Ishikawa (cell line): ENCODE results near the gene RGL1.

Experiments used
- CEBPB ChIP-seq: IDR thresholded peaks from 2 replicates; pipeline ENCODE4 v1.6.1; 2012
- CREB1 ChIP-seq: IDR thresholded peaks from 2 replicates; pipeline ENCODE4 v1.6.1; 2012; ENCODE audit warnings: low read depth
- EP300 ChIP-seq: IDR thresholded peaks from 2 replicates; pipeline ENCODE4 v1.6.1; 2012; ENCODE audit warnings: borderline replicate concordance
- FOXM1 ChIP-seq: IDR thresholded peaks from 2 replicates; pipeline ENCODE4 v1.6.1; 2012; ENCODE audit warnings: low read depth, borderline replicate concordance
- NFIC ChIP-seq: IDR thresholded peaks from 2 replicates; pipeline ENCODE4 v1.6.1; 2012
- RAD21 ChIP-seq: IDR thresholded peaks from 2 replicates; pipeline ENCODE4 v1.6.1; 2012; ENCODE audit warnings: low read depth
- TAF1 ChIP-seq: IDR thresholded peaks from 2 replicates; pipeline ENCODE4 v1.6.1; 2012; ENCODE audit warnings: low read depth, mild to moderate bottlenecking
- TEAD4 ChIP-seq: IDR thresholded peaks from 2 replicates; pipeline ENCODE4 v1.6.1; 2012
- TF ChIP-seq, protein P1 (sequence below): IDR thresholded peaks from 2 replicates; pipeline ENCODE4 v1.6.1; 2012
- TF ChIP-seq, protein P2 (sequence below): IDR thresholded peaks from 2 replicates; pipeline ENCODE4 v1.6.1; 2012; ENCODE audit warnings: low read depth, mild to moderate bottlenecking
- TF ChIP-seq, protein P3 (sequence below): IDR thresholded peaks from 2 replicates; pipeline ENCODE4 v1.6.1; 2012

DNA sequence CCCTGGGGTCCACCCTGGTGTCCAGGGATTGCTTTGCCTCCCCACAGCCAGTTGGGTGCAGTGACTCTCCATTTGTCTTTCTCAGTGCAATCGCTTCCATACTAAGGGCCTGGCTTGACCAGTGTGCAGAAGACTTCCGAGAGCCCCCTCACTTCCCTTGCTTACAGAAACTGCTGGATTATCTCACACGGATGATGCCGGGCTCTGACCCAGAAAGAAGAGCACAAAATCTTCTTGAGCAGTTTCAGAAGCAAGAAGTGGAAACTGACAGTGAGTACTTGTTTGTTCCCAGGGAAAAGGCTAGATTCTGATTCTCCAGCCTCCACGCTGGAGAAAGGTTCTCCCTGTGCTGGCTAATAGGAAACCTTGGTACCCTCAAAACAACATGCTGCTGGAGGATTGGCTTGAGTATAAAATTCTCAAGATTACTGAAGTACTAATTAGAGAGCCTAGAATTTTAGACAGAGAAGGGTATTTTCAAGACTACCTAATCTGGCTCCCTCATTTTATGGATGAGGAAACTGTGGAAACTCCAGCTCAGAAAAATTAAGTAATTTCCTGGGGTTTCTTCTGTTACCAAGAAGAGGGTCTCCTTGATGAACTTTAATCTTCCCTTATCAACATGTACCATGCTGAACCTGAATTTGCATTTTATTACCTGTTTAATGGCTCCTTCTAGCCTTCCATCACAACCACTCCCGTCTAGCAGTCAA lies 75.8 kb downstream of the RGL1 start:
- TF ChIP-seq, protein P1, sequence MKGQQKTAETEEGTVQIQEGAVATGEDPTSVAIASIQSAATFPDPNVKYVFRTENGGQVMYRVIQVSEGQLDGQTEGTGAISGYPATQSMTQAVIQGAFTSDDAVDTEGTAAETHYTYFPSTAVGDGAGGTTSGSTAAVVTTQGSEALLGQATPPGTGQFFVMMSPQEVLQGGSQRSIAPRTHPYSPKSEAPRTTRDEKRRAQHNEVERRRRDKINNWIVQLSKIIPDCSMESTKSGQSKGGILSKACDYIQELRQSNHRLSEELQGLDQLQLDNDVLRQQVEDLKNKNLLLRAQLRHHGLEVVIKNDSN: no peak
- TF ChIP-seq TAF1: no peak
- TF ChIP-seq, protein P2, sequence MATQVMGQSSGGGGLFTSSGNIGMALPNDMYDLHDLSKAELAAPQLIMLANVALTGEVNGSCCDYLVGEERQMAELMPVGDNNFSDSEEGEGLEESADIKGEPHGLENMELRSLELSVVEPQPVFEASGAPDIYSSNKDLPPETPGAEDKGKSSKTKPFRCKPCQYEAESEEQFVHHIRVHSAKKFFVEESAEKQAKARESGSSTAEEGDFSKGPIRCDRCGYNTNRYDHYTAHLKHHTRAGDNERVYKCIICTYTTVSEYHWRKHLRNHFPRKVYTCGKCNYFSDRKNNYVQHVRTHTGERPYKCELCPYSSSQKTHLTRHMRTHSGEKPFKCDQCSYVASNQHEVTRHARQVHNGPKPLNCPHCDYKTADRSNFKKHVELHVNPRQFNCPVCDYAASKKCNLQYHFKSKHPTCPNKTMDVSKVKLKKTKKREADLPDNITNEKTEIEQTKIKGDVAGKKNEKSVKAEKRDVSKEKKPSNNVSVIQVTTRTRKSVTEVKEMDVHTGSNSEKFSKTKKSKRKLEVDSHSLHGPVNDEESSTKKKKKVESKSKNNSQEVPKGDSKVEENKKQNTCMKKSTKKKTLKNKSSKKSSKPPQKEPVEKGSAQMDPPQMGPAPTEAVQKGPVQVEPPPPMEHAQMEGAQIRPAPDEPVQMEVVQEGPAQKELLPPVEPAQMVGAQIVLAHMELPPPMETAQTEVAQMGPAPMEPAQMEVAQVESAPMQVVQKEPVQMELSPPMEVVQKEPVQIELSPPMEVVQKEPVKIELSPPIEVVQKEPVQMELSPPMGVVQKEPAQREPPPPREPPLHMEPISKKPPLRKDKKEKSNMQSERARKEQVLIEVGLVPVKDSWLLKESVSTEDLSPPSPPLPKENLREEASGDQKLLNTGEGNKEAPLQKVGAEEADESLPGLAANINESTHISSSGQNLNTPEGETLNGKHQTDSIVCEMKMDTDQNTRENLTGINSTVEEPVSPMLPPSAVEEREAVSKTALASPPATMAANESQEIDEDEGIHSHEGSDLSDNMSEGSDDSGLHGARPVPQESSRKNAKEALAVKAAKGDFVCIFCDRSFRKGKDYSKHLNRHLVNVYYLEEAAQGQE: no peak
- TF ChIP-seq CEBPB: no peak
- TF ChIP-seq, protein P3, sequence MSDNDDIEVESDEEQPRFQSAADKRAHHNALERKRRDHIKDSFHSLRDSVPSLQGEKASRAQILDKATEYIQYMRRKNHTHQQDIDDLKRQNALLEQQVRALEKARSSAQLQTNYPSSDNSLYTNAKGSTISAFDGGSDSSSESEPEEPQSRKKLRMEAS: no peak
- no peak for TF ChIP-seq EP300
- no peak for TF ChIP-seq TEAD4
- no peak for TF ChIP-seq NFIC
- TF ChIP-seq FOXM1: no peak
- no peak for TF ChIP-seq CREB1
- TF ChIP-seq RAD21: no peak
